HEK293 (cell line): ENCODE measurements around the gene GCA.

Experiments used
- CTCF ChIA-PET: fragments of 350-600 bp; formaldehyde crosslinking; extraction: SDS; loops from one replicate; lab custom pipeline; 2021; ENCODE audit warnings: antibody characterized with exemption; lab: Yijun Ruan, JAX
- POLR2A ChIA-PET: fragments of 300-600 bp; formaldehyde crosslinking; extraction: SDS; loops from one replicate; lab custom pipeline; 2020; ENCODE audit warnings: antibody characterized with exemption, inconsistent platforms; lab: Yijun Ruan, JAX
- H3K27ac ChIP-seq: fragments of 200-500 bp; sonication (Bioruptor generic); 2 replicates; pipeline ENCODE4 v1.5.1; 2014; ENCODE audit warnings: low read depth, low read length, control low read depth, inconsistent platforms; ENCODE audit errors: extremely low read depth
- H3K36me3 ChIP-seq, 2 experiments: fragments of 200-500 bp in 1 of 2; sonication (Bioruptor generic) in 1 of 2; 1 replicate in 1 of 2; 2 replicates in 1 of 2; pipeline ENCODE4 v1.5.1; 2014 to 2017; ENCODE audit warnings: inconsistent platforms in 2 of 2, low read length in 2 of 2; ENCODE audit not compliant: control insufficient read depth in 2 of 2, insufficient read depth in 1 of 2
- H3K4me1 ChIP-seq: fragments of 200-500 bp; sonication (Bioruptor generic); 2 replicates; pipeline ENCODE4 v1.5.1; 2014; ENCODE audit warnings: mild to moderate bottlenecking, low read length, inconsistent platforms; ENCODE audit not compliant: control insufficient read depth, insufficient read depth
- H3K4me3 ChIP-seq: 2 replicates; pipeline ENCODE4 v1.5.1; 2011; ENCODE audit warnings: low read depth, mild to moderate bottlenecking, control low read depth, low read length, moderate library complexity
- H3K9me3 ChIP-seq: fragments of 200-500 bp; sonication (Bioruptor generic); 2 replicates; pipeline ENCODE4 v1.5.1; 2014; ENCODE audit warnings: low read depth, low read length, inconsistent platforms; ENCODE audit not compliant: control insufficient read depth, insufficient read depth
- BCL6B ChIP-seq: fragments of 450-650 bp; formaldehyde crosslinking; IDR thresholded peaks from 2 replicates; pipeline ENCODE4 v1.5.1; 2017; ENCODE audit warnings: missing biosample characterization, missing genetic modification characterization
- GLI4 ChIP-seq: fragments of 450-650 bp; formaldehyde crosslinking; IDR thresholded peaks from 2 replicates; pipeline ENCODE4 v1.5.1; 2016; ENCODE audit warnings: missing biosample characterization, missing genetic modification characterization
- IKZF3 ChIP-seq: fragments of 450-650 bp; IDR thresholded peaks from 2 replicates; pipeline ENCODE4 v1.5.0; 2018; ENCODE audit warnings: missing biosample characterization, mild to moderate bottlenecking, missing genetic modification characterization, moderate library complexity
- KLF7 ChIP-seq: fragments of 450-650 bp; formaldehyde crosslinking; IDR thresholded peaks from 2 replicates; pipeline ENCODE4 v1.5.1; 2016; ENCODE audit warnings: missing biosample characterization, missing genetic modification characterization, borderline replicate concordance
- OSR2 ChIP-seq: fragments of 450-650 bp; formaldehyde crosslinking; IDR thresholded peaks from 2 replicates; pipeline ENCODE4 v1.5.1; 2016; ENCODE audit warnings: missing biosample characterization, missing genetic modification characterization
- PATZ1 ChIP-seq: fragments of 450-650 bp; formaldehyde crosslinking; IDR thresholded peaks from 2 replicates; pipeline ENCODE4 v1.5.1; 2016; ENCODE audit warnings: missing biosample characterization, missing genetic modification characterization
- ZBTB20 ChIP-seq: fragments of 450-650 bp; formaldehyde crosslinking; IDR thresholded peaks from 2 replicates; pipeline ENCODE4 v1.5.1; 2016; ENCODE audit warnings: missing biosample characterization, missing genetic modification characterization
- ZFP3 ChIP-seq: fragments of 450-650 bp; formaldehyde crosslinking; IDR thresholded peaks from 2 replicates; pipeline ENCODE4 v1.5.1; 2016; ENCODE audit warnings: low read depth, missing biosample characterization, missing genetic modification characterization
- ZIC2 ChIP-seq: fragments of 450-650 bp; formaldehyde crosslinking; IDR thresholded peaks from 2 replicates; pipeline ENCODE4 v1.5.1; 2016; ENCODE audit warnings: missing biosample characterization, missing genetic modification characterization
- ZNF114 ChIP-seq: fragments of 450-650 bp; formaldehyde crosslinking; IDR thresholded peaks from 2 replicates; pipeline ENCODE4 v1.5.0; 2017; ENCODE audit warnings: missing biosample characterization, missing genetic modification characterization
- ZNF133 ChIP-seq: fragments of 450-650 bp; formaldehyde crosslinking; IDR thresholded peaks from 2 replicates; pipeline ENCODE4 v1.5.1; 2016; ENCODE audit warnings: missing biosample characterization, missing genetic modification characterization
- ZNF16 ChIP-seq: fragments of 450-650 bp; formaldehyde crosslinking; IDR thresholded peaks from 2 replicates; pipeline ENCODE4 v1.5.1; 2016; ENCODE audit warnings: low read depth, missing biosample characterization, missing genetic modification characterization
- ZNF202 ChIP-seq: fragments of 450-650 bp; formaldehyde crosslinking; IDR thresholded peaks from 2 replicates; pipeline ENCODE4 v1.5.1; 2016; ENCODE audit warnings: missing biosample characterization, missing genetic modification characterization, borderline replicate concordance
- ZNF214 ChIP-seq: fragments of 450-650 bp; formaldehyde crosslinking; IDR thresholded peaks from 2 replicates; pipeline ENCODE4 v1.5.1; 2017; ENCODE audit warnings: missing biosample characterization, mild to moderate bottlenecking, missing genetic modification characterization, borderline replicate concordance
- ZNF223 ChIP-seq: fragments of 450-650 bp; formaldehyde crosslinking; IDR thresholded peaks from 2 replicates; pipeline ENCODE4 v1.5.1; 2016; ENCODE audit warnings: missing biosample characterization, missing genetic modification characterization
- ZNF248 ChIP-seq: fragments of 450-650 bp; formaldehyde crosslinking; IDR thresholded peaks from 2 replicates; pipeline ENCODE4 v1.5.1; 2017; ENCODE audit warnings: missing biosample characterization, missing genetic modification characterization
- ZNF266 ChIP-seq: fragments of 450-650 bp; formaldehyde crosslinking; IDR thresholded peaks from 2 replicates; pipeline ENCODE4 v1.5.1; 2016; ENCODE audit warnings: missing biosample characterization, missing genetic modification characterization, low read depth
- ZNF302 ChIP-seq: fragments of 450-650 bp; formaldehyde crosslinking; IDR thresholded peaks from 2 replicates; pipeline ENCODE4 v1.5.1; 2016; ENCODE audit warnings: missing biosample characterization, missing genetic modification characterization, low read depth
- ZNF362 ChIP-seq: fragments of 450-650 bp; formaldehyde crosslinking; IDR thresholded peaks from 2 replicates; pipeline ENCODE4 v1.5.1; 2016; ENCODE audit warnings: missing biosample characterization, missing genetic modification characterization
- ZNF37A ChIP-seq: fragments of 450-650 bp; IDR thresholded peaks from 2 replicates; pipeline ENCODE4 v1.5.1; 2018; ENCODE audit warnings: missing biosample characterization, missing genetic modification characterization
- ZNF416 ChIP-seq: fragments of 450-650 bp; formaldehyde crosslinking; IDR thresholded peaks from 2 replicates; pipeline ENCODE4 v1.5.1; 2016; ENCODE audit warnings: missing biosample characterization, missing genetic modification characterization
- ZNF488 ChIP-seq: fragments of 450-650 bp; formaldehyde crosslinking; IDR thresholded peaks from 2 replicates; pipeline ENCODE4 v1.5.1; 2016; ENCODE audit warnings: missing biosample characterization, missing genetic modification characterization
- ZNF514 ChIP-seq: fragments of 450-650 bp; formaldehyde crosslinking; IDR thresholded peaks from 2 replicates; pipeline ENCODE4 v1.5.1; 2016; ENCODE audit warnings: missing biosample characterization, missing genetic modification characterization
- ZNF596 ChIP-seq: fragments of 450-650 bp; IDR thresholded peaks from 2 replicates; pipeline ENCODE4 v1.5.0; 2018; ENCODE audit warnings: missing biosample characterization, mild to moderate bottlenecking, missing genetic modification characterization, moderate library complexity
- ZNF677 ChIP-seq: fragments of 450-650 bp; IDR thresholded peaks from 2 replicates; pipeline ENCODE4 v1.5.0; 2018; ENCODE audit warnings: missing biosample characterization, mild to moderate bottlenecking, missing genetic modification characterization, moderate library complexity
- ZNF704 ChIP-seq: fragments of 450-650 bp; formaldehyde crosslinking; IDR thresholded peaks from 2 replicates; pipeline ENCODE4 v1.5.1; 2016; ENCODE audit warnings: missing biosample characterization, missing genetic modification characterization

GCA gene

GRCh38 chr2:162368494-162368893 lies 24.6 kb downstream of the GCA start (continued):
- TF ChIP-seq PATZ1 (tag by site-specific recombination), result no peak
- TF ChIP-seq ZNF416 (tag by site-specific recombination), result no peak
- TF ChIP-seq KLF7 (tag by site-specific recombination), result no peak
- no peak for TF ChIP-seq ZFP3 (tag by site-specific recombination)
- no peak for TF ChIP-seq ZNF37A (tag by site-specific recombination)
- TF ChIP-seq ZNF704, result no peak

- H3K4me1 ChIP-seq, result no peaks in the 10 kb centered on the region
- CTCF ChIA-PET, result interaction anchor here (0.7 kb wide), 1 partner anchor 12 kb away, joined by 4 read pairs; no protein-coding TSS in a partner anchor
- H3K9me3 ChIP-seq, result no peaks in the 10 kb centered on the region
- no peak overlapping the region for H3K27ac ChIP-seq
- H3K4me3 ChIP-seq, result no peak overlapping the region
- TF ChIP-seq ZNF266 (tag by site-specific recombination) (no peak), IKZF3 (tag by site-specific recombination) (no peak), ZNF248 (no peak), ZNF223 (no peak), ZBTB20 (tag by site-specific recombination) (no peak), ZNF677 (no peak), ZNF514 (tag by site-specific recombination) (no peak), ZNF302 (tag by site-specific recombination) (no peak), GLI4 (tag by site-specific recombination) (no peak), ZIC2 (no peak), BCL6B (tag by site-specific recombination) (no peak), ZNF16 (no peak), ZNF133 (tag by site-specific recombination) (no peak), ZNF214 (tag by site-specific recombination) (no peak), OSR2 (tag by site-specific recombination) (no peak)
- no peaks in the 10 kb centered on the region for H3K36me3 ChIP-seq
- POLR2A ChIA-PET, result no interaction called here
Measured at GRCh38 chr2:162369551-162369950, 25.6 kb downstream of the GCA start.

- ChIA-PET POLR2A (no interaction called here), CTCF (no interaction called here)
- no peak for TF ChIP-seq ZNF596 (tag by site-specific recombination)
- TF ChIP-seq ZNF114 (tag by site-specific recombination), result no peak
- no peak for TF ChIP-seq ZNF362
- no peak for TF ChIP-seq ZNF202 (tag by site-specific recombination)
- TF ChIP-seq ZNF488 (tag by site-specific recombination), result no peak
- no peak for TF ChIP-seq GLI4 (tag by site-specific recombination)
- TF ChIP-seq ZNF37A (tag by site-specific recombination), result no peak
- TF ChIP-seq PATZ1 (tag by site-specific recombination), result no peak
- no peaks in the 10 kb centered on the region for H3K9me3 ChIP-seq
- no peak overlapping the region for H3K27ac ChIP-seq
- H3K4me1 ChIP-seq, result no peaks in the 10 kb centered on the region
- H3K36me3 ChIP-seq, result no peaks in the 10 kb centered on the region
- H3K4me3 ChIP-seq, result no peak overlapping the region
Measured at GRCh38 chr2:162370931-162371330, 27.0 kb downstream of the GCA start.
